Fibroblast of mammary gland (primary cell): ENCODE measurements around the gene CBFA2T2.

Experiments used
- DNase-seq: peaks from one replicate; pipeline ENCODE4 v3.0.0-alpha.2; 2010; ENCODE audit warnings: low read depth
- H3K4me3 ChIP-seq: 2 replicates; pipeline ENCODE4 v1.5.1; 2011; ENCODE audit warnings: low read depth, mild to moderate bottlenecking, low read length, moderate library complexity; ENCODE audit not compliant: control insufficient read depth
- CTCF ChIP-seq: conservative IDR thresholded peaks from 2 replicates; pipeline ENCODE4 v1.5.1; 2011; ENCODE audit warnings: low read depth, low read length, inconsistent platforms; ENCODE audit not compliant: control insufficient read depth, insufficient read depth

The CBFA2T2 gene

GRCh38 chr20:33474097-33474873 is 15.6 kb upstream of the CBFA2T2 start:
- no peak overlapping the region for H3K4me3 ChIP-seq
- DNase-seq: no peak
- no peak for TF ChIP-seq CTCF

- no peak for TF ChIP-seq CTCF
- no peak overlapping the region for H3K4me3 ChIP-seq
- no peak for DNase-seq
Measured at GRCh38 chr20:33474963-33475362, 14.9 kb upstream of the CBFA2T2 start.

GRCh38 chr20:33475381-33476152 is 14.3 kb upstream of the CBFA2T2 start:
- no peak overlapping the region for H3K4me3 ChIP-seq
- no peak for DNase-seq
- no peak for TF ChIP-seq CTCF

GRCh38 chr20:33477386-33478234 is 12.3 kb upstream of the CBFA2T2 start:
- TF ChIP-seq CTCF: no peak
- H3K4me3 ChIP-seq: no peak overlapping the region
- DNase-seq: no peak

GRCh38 chr20:33480048-33480447 is 9.8 kb upstream of the CBFA2T2 start:
- no peak for DNase-seq
- no peak for TF ChIP-seq CTCF
- no peak overlapping the region for H3K4me3 ChIP-seq

GRCh38 chr20:33481431-33481941 is 8.4 kb upstream of the CBFA2T2 start:
- no peak for DNase-seq
- H3K4me3 ChIP-seq: no peak overlapping the region
- TF ChIP-seq CTCF: no peak
